Adrenal gland (tissue), 12 donors: ENCODE results near the gene EPHB6. TPM values are rescaled to one million over a fixed set of nuclear protein-coding genes. Genes with fewer than 3 reads are reported as not detected.

Experiments used
- DNase-seq, 7 donors: peaks; one replicate each; pipeline ENCODE4 v3.0.0-alpha.2; 2019 to 2020
- H3K27ac ChIP-seq, 5 donors: fragments of 200-600 bp; sonication (generic) in 4 of 5; 1 replicate in 3 of 5; 2 replicates in 2 of 5; pipeline versions ENCODE4 v1.5.1 to v1.8.0; 2016 to 2020; ENCODE audit warnings: mild to moderate bottlenecking in 1 of 5
- H3K27me3 ChIP-seq: fragments of 200-600 bp; 2 replicates; pipeline ENCODE4 v1.8.0; 2021
- H3K36me3 ChIP-seq, 2 donors: fragments of 200-600 bp; replicated peaks in 1 of 2; 1 replicate in 1 of 2; 2 replicates in 1 of 2; pipeline versions ENCODE4 v1.5.1 to v1.8.0; 2018 to 2022
- H3K4me1 ChIP-seq, 2 donors: fragments of 200-600 bp; replicated peaks in 1 of 2; 1 replicate in 1 of 2; 2 replicates in 1 of 2; pipeline versions ENCODE4 v1.5.1 to v1.8.0; 2018 to 2021
- H3K4me3 ChIP-seq, 4 donors: fragments of 200-600 bp; sonication (generic) in 3 of 4; one replicate each; pipeline ENCODE4 v1.5.1; 2016 to 2018
- H3K9me3 ChIP-seq, 3 donors: fragments of 200-600 bp; sonication (generic) in 1 of 3; replicated peaks in 1 of 3; 1 replicate in 2 of 3; 2 replicates in 1 of 3; pipeline versions ENCODE4 v1.5.1 to v1.8.0; 2016 to 2021
- POLR2A ChIP-seq, 2 donors: fragments of 450-650 bp; IDR thresholded peaks; one replicate each; pipeline ENCODE4 v1.6.1; 2017; ENCODE audit warnings: antibody characterized with exemption in 2 of 2, mild to moderate bottlenecking in 2 of 2, moderate library complexity in 1 of 2
- WGBS, 4 donors: extraction: QIAGEN DNeasy Blood & Tissue Kit in 2 of 4; methylation state at CpG; one replicate each; pipeline versions ENCODE4 v1.1.5 to v1.1.7; 2013 to 2017; 5-methylcytosine and 5-hydroxymethylcytosine counted together
- intact Hi-C, 2 donors: fragments of 100-400 bp; cut with DNase I; formaldehyde crosslinking; loops; one replicate each; pipeline versions ENCODE4 v1.14.1 to v1.15.0; 2022 to 2023
- polyA plus RNA-seq, 3 donors: library from polyadenylated mRNA; stranded (reverse); fragments of 200-250 nt in 2 of 3; fragments of 350-450 nt in 1 of 3; fragmentation: Illumina TruSeq in 1 of 3; extraction: RNeasy Lipid Tissue Mini Kit (QIAGEN cat#74804) in 1 of 3; gene quantifications; one replicate each; pipeline ENCODE4 v1.2.3, GENCODE V29; 2013 to 2014
- total RNA-seq, 9 donors: library from RNA; depleted of rRNA in 4 of 9; stranded (reverse); fragments of >200 nt in 4 of 9; fragments of 120-200 nt in 1 of 9; fragmentation: NEBNext Ultra II Directional in 1 of 9; extraction: Animal tissue kit (Norgen Biotek cat#: 25700) in 1 of 9; gene quantifications; one replicate each; pipeline versions ENCODE4 v1.1.0 to v1.2.4, GENCODE V29; 2013 to 2023
- TF ChIP-seq, protein P1 (sequence below), 6 experiments: fragments of 450-650 bp in 4 of 6; fragments of 200-600 bp in 2 of 6; sonication (generic) in 1 of 6; IDR thresholded peaks; 1 replicate in 5 of 6; 2 replicates in 1 of 6; pipeline versions ENCODE4 v1.5.1 to v1.8.0; 2016 to 2021; ENCODE audit warnings: antibody characterized with exemption in 6 of 6, mild to moderate bottlenecking in 2 of 6, moderate library complexity in 1 of 6
- donor health status: healthy with polysubstance abuse.
- donor health status: Bipolar disorder and iron deficiency.
- donor health status: DM: yes; HTN: yes; CAD: no.
- donor health status: DM: no; HTN: no; CAD: no.
- donor health status: DM: no; HTN: no; CAD: no.
- donor health status: DM: yes; HTN: yes; CAD: no.

The EPHB6 gene
- total and polyA plus RNA-seq, 12 donors, result 0.78 to 17.2 (median 3.7) TPM

DNA sequence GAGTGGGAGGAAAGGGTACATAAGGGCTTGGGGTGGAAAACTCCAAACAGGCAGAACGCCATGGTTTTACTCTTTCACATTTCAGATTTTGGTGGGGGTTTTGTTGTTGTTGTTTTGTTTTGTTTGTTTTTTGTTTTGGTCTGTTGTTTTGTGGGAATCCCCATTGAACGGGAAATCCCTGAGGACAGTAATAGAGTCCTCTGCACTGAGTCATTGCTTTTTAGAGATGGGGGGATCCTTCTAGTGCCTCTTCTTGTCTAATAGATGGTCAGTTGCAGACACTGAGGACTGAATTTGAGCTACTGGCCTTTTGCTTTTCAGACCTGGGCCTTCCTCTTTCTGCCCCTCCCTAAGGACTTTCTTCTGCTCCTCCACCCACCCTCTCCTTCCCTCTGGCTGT, 58.7 kb downstream of the EPHB6 start:
- Histone ChIP-seq H3K4me3 (no peak overlapping the region), H3K36me3 (no peaks in the 10 kb centered on the region), H3K4me1 (no peaks in the 10 kb centered on the region), H3K27me3 (no peaks in the 10 kb centered on the region), H3K9me3 (no peaks in the 10 kb centered on the region), H3K27ac (no peak overlapping the region)
- 65 to 73% (median 69%) methylated on average over 2 of the region's 2 CpGs for WGBS, 4 donors
- TF ChIP-seq POLR2A (IDR thresholded peaks at IDR 0.05), result no peak
- TF ChIP-seq, protein P1, sequence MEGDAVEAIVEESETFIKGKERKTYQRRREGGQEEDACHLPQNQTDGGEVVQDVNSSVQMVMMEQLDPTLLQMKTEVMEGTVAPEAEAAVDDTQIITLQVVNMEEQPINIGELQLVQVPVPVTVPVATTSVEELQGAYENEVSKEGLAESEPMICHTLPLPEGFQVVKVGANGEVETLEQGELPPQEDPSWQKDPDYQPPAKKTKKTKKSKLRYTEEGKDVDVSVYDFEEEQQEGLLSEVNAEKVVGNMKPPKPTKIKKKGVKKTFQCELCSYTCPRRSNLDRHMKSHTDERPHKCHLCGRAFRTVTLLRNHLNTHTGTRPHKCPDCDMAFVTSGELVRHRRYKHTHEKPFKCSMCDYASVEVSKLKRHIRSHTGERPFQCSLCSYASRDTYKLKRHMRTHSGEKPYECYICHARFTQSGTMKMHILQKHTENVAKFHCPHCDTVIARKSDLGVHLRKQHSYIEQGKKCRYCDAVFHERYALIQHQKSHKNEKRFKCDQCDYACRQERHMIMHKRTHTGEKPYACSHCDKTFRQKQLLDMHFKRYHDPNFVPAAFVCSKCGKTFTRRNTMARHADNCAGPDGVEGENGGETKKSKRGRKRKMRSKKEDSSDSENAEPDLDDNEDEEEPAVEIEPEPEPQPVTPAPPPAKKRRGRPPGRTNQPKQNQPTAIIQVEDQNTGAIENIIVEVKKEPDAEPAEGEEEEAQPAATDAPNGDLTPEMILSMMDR (IDR thresholded peaks at IDR 0.05), result no peak
- no peak for DNase-seq
- intact Hi-C loops, result no loop called here

DNA sequence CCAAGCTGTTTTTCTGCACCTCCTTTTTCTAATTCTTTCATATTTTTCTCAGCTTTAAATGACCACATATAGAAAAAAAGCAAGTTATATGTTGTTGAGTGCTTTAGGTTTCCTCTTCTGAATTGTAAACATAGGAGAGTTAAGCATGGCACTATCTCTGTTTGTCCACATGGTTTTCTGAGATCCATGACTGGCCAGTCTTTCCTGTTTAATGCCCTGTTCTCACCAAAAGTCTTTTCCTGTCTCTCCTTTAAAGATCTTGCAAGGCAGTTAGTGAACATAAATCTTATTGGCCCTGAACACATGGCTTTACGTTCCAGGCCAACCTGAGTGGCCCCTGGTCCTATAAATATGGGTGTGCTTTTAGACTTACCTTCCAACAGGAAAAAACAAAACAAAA, 59.2 kb downstream of the EPHB6 start:
- Histone ChIP-seq H3K36me3 (no peaks in the 10 kb centered on the region), H3K4me3 (no peak overlapping the region), H3K9me3 (no peaks in the 10 kb centered on the region), H3K4me1 (no peaks in the 10 kb centered on the region), H3K27me3 (no peaks in the 10 kb centered on the region), H3K27ac (no peak overlapping the region)
- intact Hi-C loops, result no loop called here
- DNase-seq, result no peak
- TF ChIP-seq, protein P1 (IDR thresholded peaks at IDR 0.05), result no peak
- no peak for TF ChIP-seq POLR2A (IDR thresholded peaks at IDR 0.05)
- WGBS, 4 donors, result 23 to 35% (median 31%) methylated on average over 1 of the region's 1 CpG

DNA sequence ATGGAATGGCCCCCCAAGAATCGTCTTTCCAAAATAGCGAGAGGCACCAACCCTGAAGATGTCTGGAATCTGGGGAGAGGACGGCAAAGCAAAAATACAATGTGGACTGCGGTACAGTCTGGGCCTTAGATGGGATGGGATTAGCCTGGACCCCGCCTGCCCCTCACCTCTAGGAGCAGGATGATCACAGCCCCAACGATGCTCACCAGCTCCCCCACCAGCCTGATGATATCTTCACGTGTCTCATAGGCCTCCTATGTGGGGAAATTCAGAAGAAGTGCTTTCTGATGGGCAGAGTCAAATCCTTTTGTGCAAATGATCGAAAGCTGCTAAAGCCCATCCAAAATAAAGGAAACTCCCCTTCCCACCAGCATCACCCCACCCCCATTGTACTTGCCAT, 60.4 kb downstream of the EPHB6 start:
- Histone ChIP-seq H3K27me3 (no peaks in the 10 kb centered on the region), H3K36me3 (no peaks in the 10 kb centered on the region), H3K4me1 (no peaks in the 10 kb centered on the region), H3K9me3 (no peaks in the 10 kb centered on the region), H3K4me3 (no peak overlapping the region), H3K27ac (no peak overlapping the region)
- DNase-seq, result peak in 1 of 7 donors; percentile 9
- intact Hi-C loops, result no loop called here
- TF ChIP-seq, protein P1 (IDR thresholded peaks at IDR 0.05), result no peak
- TF ChIP-seq POLR2A (IDR thresholded peaks at IDR 0.05), result no peak
- WGBS, 4 donors, result 73 to 83% (median 79%) methylated on average over 7 to 8 of the region's 8 CpGs

DNA sequence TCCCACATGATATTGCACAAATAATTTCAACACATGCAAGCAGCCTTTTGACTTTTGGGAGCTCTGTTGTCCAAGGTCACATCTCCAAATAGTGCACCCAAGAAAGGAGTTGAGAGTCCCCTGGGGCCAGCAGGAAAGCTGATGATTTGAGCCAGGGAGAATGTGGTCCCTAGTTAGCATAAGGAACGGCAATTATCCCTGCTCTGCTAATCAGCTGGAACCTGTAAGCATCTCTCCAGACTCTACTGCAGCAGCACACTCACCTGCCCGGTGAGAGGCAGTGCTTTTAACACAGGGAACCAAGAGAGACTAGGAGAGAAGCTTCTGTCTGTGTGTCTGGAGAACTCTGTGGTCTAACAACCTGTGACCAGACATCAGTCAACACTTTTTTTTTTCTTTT, 61.6 kb downstream of the EPHB6 start:
- Histone ChIP-seq H3K36me3 (no peaks in the 10 kb centered on the region), H3K27ac (no peak overlapping the region), H3K27me3 (no peaks in the 10 kb centered on the region), H3K9me3 (no peaks in the 10 kb centered on the region), H3K4me1 (no peaks in the 10 kb centered on the region), H3K4me3 (no peak overlapping the region)
- intact Hi-C loops, result no loop called here
- WGBS, 4 donors, result 49 to 67% (median 62%) methylated on average over 2 of the region's 2 CpGs
- no peak for DNase-seq
- TF ChIP-seq, protein P1 (IDR thresholded peaks at IDR 0.05), result no peak
- no peak for TF ChIP-seq POLR2A (IDR thresholded peaks at IDR 0.05)
